ENCODE results near the gene NEBL.
"Not testable (repeated sequence)": the region's sequence is repeated elsewhere in the genome, so short reads cannot be mapped to it uniquely, and the experiment has no call there.

Gene NEBL

DNA sequence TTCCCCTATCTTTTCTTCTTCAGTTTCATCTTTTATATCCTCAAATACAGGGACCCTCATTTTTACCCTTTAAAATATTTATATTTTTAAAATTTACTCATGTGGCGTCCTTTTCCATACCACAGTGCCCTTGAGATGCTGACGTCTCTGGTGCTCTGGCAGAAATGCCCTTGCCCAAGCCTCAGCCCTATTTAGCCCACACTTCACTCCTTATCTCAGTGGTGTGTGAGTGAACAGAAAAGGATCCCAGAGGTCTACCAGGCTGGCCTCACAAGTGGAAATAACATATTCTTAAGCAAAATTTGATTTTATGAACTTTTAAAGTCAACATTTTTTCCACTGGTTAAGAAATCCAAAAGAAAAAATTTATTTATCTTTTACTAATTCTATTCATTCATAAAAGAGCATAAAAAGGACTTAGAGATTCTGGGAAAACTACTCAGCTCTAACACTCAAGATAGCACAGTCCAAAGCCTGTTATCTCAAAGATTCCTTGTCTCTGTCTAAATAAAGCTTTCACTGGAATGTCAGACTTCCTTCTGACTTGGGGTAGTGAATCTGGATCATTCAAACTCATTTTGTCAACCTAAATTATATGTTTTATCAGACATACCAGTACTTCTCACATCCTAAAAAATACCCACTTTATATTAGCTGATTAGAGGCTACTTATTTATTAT is at the start of gene NEBL:
Gene NEBL (minus strand): TSS at position 166 of the 680 bp plus-strand sequence. CDS start 106 bp downstream, at position 60.
- no peak for DNase-seq

GRCh38 chr10:20945546-20946332 is 48.6 kb upstream of the NEBL start:
- no peak for DNase-seq

- no peak for DNase-seq
These were observed 47.8 kb upstream of the NEBL start for GRCh38 chr10:20944789-20945502.

- not testable (repeated sequence) for DNase-seq
These were observed 42.3 kb upstream of the NEBL start for GRCh38 chr10:20939414-20939813.

- DNase-seq, result no peak
These were observed 39.3 kb upstream of the NEBL start for GRCh38 chr10:20936396-20936795.

DNA sequence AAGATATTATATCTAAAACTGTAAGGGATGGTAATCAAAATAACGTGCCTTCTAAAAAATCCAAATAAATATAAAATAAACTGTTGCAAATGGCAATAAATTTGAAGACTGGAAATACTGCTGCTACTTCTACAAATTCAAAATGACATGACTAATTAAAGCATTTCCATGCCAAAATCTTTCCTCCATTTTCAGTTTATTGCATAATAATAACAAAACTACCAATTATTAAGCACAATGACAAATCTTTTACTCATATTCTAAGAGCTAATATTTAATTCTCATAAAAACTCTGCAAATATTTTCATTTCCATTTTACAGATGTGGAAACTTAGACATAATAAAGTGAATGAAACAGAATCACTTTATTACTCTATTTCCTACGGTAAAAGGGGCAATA is 38.8 kb upstream of the NEBL start:
- no peak for DNase-seq

DNA sequence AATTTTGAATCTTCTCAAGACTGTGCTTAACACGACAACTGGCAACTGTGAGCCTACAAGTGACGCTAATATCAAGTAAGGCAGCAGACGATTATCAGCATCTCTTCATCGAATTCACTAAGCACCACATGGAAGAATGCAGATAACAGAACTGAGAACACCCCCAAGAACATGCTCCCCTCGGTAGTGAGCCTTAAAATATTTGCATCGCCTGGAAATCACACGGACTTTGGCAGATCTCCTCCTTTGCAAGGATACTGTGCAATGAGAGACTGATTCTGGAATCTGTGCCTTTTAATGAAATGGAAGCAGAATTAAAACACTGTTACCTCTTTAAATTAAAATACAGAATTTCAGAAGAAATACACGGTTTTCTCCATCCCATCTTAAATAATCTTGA is 38.2 kb upstream of the NEBL start:
- DNase-seq, result no peak

DNA sequence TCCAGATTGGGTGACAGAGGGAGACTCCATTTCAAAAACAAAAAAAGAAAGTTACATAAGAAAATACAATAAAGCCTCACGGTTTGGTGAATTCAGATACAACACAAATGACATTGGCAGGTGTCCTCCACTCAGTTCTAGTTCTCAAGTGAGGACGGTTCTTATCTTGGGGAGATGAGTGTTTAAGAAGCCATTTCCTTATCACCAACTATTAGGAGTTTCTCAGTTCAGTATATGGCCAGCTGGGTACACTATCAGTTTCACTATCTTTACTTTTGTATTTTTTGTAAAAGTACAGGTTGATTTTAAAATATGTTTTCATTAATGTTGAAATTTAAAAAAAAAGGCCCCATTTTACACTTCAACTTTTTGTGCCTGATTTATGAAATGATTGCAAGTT is 36.6 kb upstream of the NEBL start:
- DNase-seq, result no peak

GRCh38 chr10:20932606-20933126 is 35.6 kb upstream of the NEBL start:
- DNase-seq, result no peak

- no peak for DNase-seq
These were observed 34.2 kb upstream of the NEBL start for GRCh38 chr10:20931156-20931795.

DNA sequence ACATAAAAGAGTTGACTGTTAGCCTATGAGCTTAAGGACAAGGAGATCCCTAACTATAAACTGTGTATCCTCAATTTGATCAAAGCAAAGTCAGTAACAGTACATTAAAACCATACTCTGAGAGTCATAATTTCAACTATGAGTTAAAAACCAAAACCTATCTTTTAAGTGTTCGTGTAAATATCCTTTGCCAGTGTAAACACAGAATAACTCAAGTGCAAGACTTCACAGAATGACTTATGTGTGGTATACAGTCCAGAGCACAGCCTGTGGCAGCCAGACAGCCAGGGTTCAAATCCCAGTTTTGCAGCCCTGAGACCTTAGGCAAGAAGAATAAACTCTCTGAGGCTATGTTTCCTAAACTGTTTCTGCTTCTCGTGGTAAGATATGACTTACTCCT is 30.3 kb upstream of the NEBL start:
- no peak for DNase-seq

DNA sequence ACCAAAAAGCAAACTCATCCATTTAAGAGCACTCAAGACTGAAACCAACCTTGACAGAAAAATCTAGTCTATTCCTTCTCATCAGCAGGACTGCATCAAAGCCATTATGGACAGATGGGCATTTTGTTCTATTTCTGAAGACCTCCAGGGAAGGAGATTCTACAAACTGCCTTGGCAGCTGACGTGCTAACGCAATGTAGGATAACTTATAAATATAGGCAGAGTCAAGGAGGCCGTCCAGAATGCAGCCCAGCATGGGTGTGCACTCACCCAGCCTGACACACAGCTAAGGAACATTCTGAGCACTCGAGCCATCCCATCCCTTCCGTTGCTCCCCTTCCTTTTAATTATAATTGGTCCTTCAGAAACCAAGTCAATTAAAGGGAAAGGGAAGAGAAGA is 25.3 kb upstream of the NEBL start:
- no peak for DNase-seq

GRCh38 chr10:20922033-20922432 is 24.9 kb upstream of the NEBL start:
- no peak for DNase-seq

DNA sequence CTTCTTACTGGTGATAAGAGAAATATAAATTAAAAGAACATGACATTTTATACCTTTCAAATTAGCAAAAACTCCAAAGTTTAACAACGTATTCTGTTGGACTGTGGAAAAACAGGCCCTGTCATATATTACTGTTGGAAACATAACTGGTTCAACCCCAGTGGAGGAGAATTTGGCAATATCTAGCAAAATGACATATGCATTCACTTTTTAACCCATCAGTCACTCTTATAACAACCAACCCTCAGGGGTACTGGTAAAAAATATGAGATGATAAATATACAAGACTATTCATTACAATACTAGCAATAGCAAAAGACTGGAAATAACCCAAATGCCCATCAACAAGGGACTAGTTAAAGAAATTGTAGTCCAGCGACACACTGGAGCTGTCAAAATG is 22.9 kb upstream of the NEBL start:
- DNase-seq, result no peak

- DNase-seq, result no peak
These were observed 22.4 kb upstream of the NEBL start for GRCh38 chr10:20919481-20919880.

DNA sequence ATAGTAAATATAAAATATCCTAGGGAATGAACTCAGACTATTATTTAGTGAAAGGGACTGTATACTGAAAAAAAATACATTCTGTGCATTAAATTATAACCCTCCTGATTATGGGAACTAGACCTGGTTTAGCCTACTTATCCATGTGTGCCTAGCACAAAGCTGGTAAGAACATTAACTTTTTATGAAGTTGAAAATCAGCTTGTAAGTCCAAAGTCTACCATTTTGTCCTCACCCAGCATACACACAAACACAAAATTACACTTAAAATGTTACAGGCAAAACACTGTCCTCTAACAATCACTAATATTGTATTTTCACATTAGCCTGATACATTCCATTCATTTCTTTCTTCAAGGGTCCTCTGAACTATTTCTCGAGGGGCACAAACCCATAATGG is 19.9 kb upstream of the NEBL start:
- DNase-seq, result no peak

GRCh38 chr10:20912969-20913368 is 15.9 kb upstream of the NEBL start:
- DNase-seq, result no peak

GRCh38 chr10:20911626-20912025 is 14.5 kb upstream of the NEBL start:
- no peak for DNase-seq

DNA sequence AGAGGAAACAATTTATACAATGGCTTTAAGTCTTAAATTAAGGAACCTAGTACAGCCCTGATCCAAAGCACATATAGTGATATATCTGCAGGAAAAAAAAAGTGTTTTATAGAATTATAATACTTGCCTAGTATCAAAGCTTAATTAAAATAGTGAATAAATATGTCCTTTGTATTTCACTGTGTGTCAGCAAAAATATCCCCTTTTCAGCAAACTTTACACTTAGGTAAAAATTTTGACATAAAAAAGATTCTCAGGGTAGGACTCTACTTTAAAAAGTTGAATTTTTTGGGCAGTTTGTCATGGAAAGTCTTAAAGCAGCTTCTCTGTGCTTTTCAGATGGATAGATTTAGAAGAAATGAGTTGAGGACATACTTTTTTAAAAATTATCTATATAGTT is 12.7 kb upstream of the NEBL start:
- DNase-seq, result no peak

DNA sequence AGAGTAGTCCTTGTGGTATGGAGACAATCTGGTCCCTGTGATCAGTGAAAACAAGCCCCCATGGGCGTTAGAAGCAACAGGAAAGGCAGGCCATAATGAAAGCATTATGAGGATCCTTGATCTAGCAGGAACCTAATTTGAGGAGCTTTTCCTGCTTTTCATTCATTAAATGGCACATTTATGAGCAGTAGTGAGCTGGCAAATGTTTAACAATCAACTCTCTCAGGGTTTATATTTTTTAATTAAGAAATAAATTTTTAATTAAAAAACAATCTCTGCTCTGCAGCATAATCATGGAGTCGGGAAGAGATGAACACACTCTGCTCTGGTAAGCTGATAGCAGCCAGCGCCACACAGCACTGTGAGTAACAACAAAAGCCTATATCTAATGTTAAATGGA is 11.3 kb upstream of the NEBL start:
- DNase-seq, result no peak

- no peak for DNase-seq
These were observed 6.7 kb upstream of the NEBL start for GRCh38 chr10:20903635-20904390.

GRCh38 chr10:20901110-20901509 is 4.0 kb upstream of the NEBL start:
- no peak for DNase-seq
